ENCODE measurements around the gene CUTA. TPM values are rescaled to one million over a fixed set of nuclear protein-coding genes. Genes with fewer than 3 reads are reported as not detected.
A peak's percentile ranks its signal among the peaks of the same experiment; 100 is the strongest.
"Not testable (repeated sequence)": the region's sequence is repeated elsewhere in the genome, so short reads cannot be mapped to it uniquely, and the experiment has no call there.

Gene CUTA
- polyA plus RNA-seq, 1 donor: 211 TPM

GRCh38 chr6:33410711-33411631, 6.9 kb downstream of the CUTA start, which contains the start of gene PHF1:
TSS of gene PHF1 (plus strand) at chr6:33411014. CDS start at chr6:33412264, 1,250 bp downstream.
- DNase-seq: no peak

DNA sequence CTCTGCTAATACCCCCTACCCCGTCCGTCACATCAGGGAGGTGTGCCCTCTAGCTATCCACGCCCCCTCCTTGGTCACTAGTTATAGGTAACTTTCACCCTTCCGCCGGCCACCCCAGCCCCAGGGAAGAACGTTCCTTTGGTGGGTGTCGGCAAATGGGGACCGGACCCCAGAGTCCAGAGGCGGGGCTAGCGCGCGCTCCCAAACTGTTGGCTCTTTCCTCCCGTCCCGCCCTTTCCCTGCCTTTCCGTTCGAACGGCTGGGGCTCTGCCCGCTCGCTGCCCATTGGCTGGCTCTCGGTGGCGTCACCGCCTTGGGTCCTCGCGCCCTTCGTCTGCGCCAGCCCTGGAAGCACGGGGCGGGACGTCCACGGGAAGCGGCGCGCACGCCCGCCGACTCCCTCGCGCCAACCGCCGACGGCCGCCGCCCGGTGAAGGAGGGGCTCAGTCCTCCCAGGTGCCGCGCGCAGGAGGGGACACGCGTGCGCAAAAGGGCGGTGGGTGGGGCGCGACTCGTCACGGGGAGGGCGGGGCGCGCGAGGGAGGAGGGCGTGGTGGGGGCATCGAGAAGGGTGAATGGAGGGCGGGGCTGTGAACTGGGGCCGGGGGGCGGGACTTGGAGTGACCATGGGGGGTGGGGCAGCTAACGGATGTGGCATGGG, 7.7 kb downstream of the CUTA start:
- peak; percentile 96 for DNase-seq

GRCh38 chr6:33407132-33407718, 10.7 kb downstream of the CUTA start:
- DNase-seq: no peak

GRCh38 chr6:33406126-33406525, 11.8 kb downstream of the CUTA start:
- no peak for DNase-seq

DNA sequence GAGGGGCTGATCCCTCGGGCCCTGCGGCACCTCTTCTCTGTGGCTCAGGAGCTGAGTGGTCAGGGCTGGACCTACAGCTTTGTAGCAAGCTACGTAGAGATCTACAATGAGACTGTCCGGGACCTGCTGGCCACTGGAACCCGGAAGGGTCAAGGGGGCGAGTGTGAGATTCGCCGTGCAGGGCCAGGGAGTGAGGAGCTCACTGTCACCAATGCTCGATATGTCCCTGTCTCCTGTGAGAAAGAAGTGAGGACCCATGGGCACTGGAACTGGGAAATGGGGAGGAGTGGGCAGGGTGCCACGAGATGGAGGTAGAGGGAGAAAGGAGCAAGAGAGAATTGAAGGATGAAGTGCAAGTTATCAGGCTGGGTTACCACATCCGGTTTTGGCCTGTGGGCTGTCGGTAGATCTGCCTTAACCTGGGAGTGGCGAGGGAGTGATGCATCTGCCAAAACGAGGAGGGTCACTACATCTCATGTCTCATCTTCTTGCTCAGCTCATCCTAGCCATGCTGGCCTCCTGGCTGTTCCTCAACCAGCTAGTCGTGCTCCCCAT, 12.4 kb downstream of the CUTA start:
- no peak for DNase-seq

- no peak for DNase-seq
Observed at GRCh38 chr6:33404884-33405283, 13.0 kb downstream of the CUTA start.

DNA sequence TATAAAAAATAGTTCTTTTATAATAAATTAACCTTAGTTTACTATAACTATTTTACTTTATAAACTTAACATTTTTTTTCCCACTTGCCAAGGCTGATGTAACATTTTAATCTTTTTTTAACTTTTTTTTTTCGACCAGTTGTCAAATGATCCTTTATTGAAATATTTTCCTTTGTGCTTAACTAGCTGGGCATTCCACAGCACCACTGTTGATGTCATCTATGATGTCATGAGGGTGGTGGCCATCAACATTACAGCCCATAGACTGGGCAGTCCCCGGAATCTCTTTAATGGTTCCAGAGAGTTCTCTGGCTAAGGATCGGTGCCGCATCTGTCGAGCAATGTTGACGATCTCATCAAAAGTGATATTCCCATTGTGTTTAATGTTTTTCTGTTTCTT, 18.0 kb downstream of the CUTA start:
- not testable (repeated sequence) for DNase-seq

DNA sequence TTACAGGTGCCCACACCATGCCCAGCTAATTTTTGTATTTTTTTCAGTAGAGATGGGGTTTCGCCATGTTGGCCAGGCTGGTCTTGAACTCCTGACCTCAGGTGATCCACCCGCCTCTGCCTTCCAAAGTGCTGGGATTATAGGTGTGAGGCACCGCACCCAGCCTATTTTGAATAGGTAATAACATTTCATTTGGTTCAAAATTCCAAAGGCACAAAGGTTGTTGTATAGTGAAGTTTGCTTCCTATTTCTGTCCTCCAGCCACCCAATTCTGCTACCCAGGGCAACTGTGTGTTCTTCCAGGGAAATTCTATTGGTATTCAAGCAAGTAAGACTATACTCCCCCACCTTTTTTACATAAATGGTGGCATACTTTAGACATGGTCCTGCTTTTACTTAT, 19.3 kb downstream of the CUTA start:
- DNase-seq: not testable (repeated sequence)

- DNase-seq: no peak
Observed at GRCh38 chr6:33397541-33397940, 20.4 kb downstream of the CUTA start.

- DNase-seq: no peak
Observed at GRCh38 chr6:33392979-33393378, 24.9 kb downstream of the CUTA start.

DNA sequence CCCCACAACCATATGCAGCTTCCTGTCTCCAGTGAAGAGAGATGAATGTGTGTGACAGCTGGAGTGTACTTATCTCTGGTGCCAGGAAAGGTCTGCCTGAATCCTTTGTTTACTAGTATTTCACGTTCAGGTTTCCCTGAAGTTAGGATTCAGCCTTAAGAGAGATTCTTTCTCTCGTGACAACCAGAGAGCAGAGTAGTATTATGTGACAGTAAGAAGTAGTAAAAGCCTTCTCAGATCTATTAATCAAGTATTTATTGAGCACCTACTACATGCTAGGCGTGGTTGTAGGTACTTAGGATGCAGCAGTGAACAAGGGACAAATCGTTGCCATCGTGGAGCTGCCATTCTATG, 25.3 kb downstream of the CUTA start:
- no peak for DNase-seq

DNA sequence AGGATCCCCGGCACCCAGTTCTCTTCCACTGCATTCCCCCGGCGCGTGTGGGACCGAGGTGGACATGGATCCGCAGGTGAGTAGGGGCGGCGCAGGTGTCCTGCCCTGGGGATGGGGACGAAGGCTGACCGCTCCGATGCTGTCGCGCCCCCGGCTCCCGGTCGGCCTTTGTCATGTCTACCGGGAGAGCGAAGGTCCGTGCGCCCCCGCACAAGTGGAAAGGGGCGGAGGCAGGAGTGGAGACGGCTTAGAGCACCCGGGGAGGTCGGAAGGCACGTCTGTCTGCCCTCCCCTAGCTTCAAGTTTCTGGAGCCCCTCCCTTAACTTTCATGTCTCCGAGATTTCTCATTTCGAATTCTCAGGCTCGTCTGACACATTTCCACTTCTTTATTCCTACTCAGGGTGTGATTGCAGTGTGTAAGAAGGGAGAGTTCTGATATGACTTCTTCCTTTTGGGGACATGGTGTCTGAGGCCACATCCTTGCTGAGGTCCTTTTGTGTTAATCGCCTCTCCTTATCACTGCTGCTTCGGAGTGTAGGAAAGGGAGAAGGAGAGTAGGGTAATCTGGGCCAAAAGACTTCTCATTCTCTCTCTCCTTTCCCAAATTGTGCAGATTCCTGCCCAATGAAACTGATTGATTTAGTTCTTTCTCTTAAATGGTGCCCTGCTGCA, 25.8 kb downstream of the CUTA start:
- no peak for DNase-seq

DNA sequence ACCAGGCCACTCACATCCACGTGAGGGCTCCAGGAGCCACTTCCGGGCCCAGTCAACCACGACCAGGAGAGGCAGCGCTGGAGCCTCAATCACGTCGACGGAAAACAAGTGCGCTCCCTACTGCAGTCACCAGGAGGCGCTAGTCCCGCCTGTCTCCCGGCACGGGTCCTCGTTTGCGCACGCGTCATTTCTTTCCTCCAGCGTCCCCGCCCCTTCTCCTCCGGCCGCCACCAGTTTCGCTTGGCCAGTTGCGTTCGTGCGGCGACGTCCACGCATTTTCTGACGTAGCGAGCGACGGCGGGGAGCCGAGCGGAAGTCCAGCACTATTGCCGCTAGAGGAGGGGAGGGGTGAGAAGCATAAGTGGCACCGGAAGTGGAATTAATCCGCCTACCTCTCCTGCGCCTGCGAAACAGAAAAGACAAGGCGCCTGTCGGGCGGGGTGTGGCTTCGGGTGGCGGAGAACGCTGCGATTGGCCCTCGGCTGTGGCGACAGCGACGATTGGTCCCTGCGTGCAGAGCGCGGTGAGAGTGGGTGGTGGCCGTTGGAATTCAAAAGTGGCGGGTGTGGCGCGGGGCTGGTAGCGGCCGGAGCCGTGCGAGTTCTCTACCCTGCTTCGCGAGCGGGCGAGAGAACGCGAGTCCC, 26.5 kb downstream of the CUTA start, which contains the start of gene KIFC1:
Gene KIFC1 (plus strand): TSS at position 546 of the 644 bp plus-strand sequence. CDS start 163 bp downstream, outside the sequence.
- peak; percentile 99 for DNase-seq

DNA sequence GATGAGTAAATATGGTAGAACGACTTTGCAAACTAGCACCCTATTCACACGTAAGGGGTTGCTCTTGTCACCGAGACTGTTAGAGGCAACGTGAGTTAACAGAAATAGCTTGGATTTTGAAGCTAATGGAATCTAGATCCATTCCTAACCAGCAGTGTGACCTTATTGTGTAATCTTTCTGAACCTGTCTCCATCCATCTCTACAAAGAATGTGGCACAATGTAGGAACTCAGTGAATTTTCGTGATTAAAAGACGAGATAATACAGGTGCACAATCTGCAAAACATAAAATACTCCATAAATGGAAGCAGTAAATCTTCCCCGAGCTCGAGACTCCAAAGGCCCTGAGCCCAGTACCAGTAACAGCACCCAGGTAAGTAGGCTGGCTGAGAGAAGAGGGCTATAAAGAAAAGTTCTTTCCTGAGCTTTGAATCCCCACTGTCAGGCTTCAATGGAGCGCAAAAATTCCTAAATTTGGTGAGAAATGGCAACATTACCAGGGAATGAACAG, 27.1 kb downstream of the CUTA start:
- DNase-seq: no peak

DNA sequence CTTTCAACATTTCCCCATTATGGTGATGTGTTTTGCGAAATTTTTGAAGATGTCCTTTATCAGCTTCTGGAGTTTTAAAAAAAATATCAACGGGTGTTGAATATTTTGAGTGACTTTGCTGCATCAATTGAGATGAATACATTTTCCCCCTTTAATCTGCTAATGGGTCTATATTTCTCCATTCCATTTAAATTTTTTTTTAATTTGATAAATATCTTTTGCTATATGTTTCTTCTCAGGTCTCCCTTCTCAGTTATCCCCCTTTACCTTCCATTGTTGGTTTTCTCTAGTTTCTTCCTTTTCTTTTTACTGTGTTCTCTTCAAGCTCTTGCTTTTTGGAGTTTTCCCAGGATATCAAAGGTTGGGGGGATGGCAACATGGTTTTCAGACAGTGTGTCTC, 27.7 kb downstream of the CUTA start:
- DNase-seq: no peak

GRCh38 chr6:33384581-33385020, 33.3 kb downstream of the CUTA start:
- DNase-seq: no peak

DNA sequence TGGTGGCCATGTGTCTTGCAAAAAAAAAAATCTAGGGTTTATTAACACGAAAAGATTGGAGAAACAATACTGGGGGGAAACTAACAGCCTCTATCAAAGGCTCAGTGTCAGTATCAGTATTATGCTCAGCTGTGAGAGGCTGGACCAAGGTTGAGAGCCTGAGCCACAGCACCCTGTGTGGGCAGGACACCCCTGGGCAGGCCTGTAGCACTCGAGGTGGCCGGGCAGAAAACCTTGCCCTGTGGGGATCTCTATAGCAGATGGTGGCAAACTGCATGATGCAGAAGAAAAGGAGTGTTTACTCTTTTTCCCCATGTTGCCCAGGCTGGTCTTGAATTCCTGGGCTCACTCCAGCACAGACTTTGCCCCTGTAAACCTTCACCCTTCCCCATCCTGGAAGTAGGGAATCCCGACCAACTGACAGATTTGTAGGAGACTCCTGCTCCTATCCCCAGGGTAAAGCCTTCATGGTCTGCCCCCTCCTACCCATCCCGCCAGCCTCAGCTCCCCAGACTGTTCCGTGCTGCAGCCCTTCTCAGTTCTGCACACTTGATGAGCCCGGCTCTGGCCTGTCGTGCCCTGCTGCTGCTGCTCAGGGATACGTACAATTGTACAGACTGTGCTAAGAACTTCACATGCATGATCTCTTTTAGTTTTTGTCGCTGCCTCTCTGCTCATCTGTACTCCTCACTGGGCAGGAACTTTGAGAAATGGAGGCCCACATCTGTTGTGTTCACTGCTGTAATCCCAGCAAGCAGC, 34.3 kb downstream of the CUTA start:
- no peak for DNase-seq

DNA sequence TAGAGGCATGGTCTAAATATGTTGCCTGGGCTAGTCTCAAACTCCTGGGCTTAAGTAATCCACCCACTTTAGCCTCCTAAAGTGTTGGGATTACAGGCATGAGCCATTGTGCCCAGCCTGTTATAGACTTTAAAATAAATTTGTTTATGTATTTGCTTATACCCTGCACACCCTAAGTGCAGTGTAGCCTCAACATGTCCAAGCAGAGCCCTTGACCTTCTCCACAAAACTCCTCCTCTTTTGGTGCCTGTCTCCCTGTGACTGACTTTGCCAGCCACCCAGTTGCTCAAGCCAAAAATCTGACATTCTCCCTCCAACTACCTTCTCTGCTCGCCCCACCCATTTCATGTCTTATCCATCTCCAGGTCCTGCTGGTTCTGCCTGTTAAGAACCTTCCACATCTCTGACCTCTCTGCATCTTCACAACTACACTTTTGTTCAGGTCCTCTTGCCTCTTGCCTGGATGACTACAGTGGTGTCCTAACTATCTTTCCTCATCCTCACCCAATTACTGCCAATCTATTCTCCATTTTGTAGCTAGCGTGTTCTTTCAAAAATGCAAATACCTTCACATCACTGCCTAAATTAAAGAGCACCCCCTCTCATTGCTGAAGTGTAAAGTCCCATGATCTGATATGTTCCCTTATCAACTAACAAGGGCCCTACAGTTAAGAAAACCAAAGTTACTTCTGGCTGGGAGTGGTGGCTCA, 37.5 kb downstream of the CUTA start:
- DNase-seq: no peak

DNA sequence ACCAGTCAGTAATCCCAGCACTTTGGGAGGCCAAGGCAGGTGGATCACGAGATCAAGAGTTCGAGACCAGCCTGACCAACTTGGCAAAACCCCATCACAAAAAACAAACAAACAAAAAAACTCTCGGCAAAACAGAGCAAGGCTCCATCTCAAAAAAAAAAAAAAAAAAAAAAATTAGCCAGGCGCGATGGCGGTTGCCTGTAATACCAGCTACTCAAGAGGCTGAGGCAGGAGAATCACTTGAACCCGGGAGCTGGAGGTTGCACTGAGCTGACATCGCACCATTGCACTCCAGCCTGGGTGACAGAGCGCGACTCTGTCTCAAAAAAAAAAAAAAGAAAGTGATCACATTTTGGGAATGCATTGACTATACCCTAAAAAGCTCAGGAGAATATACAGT, 38.7 kb downstream of the CUTA start:
- not testable (repeated sequence) for DNase-seq

GRCh38 chr6:33377171-33377570, 40.7 kb downstream of the CUTA start:
- DNase-seq: no peak

Data from left kidney (tissue), 2 donors.